Hematopoietic multipotent progenitor cell treated with erythropoietin and hydrocortisone succinate and interleukin-3 and kit ligand, for 4 days (in vitro differentiated cells): ENCODE measurements around the gene VTI1A.

Experiments used
- DNase-seq: peaks from one replicate; pipeline ENCODE4 v3.0.0-alpha.2; 2015

Gene VTI1A

DNA sequence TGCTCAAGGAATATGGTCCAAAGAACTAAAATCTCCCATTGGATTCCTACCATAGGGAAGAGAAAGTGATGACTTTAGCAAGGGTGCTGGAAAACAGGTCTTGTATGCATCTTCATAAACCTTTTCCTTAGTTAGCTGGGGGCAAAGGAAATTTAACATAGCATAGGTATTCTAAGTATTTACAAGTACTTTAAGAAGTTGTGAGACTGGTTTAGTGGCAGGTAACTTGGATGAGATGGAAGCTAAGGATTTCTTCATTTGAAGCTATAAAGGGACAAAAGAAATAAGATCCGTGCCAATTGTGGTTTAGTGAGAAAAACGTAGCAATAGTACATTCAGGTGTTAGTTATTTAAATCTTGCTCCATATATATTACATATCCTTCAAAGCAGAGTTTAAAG lies 319.6 kb downstream of the VTI1A start:
- DNase-seq: no peak

DNA sequence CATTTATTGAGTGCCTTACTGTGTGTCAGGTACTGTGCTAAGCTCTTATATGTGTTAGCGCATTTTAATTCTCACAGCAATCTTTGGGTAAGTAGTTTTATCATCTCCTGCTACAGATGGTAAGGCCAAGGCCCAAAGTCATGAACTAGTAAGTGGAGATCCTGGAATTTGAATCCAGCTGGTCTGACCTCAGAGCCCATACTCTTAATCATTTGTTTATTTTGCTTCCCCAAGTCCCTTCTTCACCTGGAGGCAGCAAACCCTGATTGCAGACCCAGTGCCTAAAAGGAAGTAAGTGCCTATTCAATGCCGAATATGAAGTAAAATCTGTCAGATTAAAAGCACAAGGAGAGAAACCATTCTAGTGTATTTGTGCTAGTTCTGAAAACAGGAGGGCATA lies 320.1 kb downstream of the VTI1A start:
- DNase-seq: no peak

DNA sequence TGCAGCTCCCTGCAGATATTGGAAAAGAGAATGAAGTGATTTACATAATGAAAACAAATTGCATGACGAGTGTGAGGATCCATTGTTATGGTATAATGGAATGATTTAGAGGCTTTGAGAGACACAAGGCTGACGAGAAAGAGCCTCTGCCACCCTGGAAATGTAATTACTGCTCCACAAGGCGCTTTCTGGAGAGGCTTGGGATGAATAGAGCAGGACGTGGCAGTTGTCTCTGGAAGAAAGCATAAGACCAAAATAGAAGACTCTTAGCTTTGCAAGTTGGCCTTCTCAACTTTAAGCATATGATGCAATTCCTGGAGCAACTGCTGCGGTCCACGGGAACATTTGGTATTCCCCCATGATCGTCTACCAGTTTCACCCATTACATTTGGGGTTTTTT lies 321.1 kb downstream of the VTI1A start:
- no peak for DNase-seq

DNA sequence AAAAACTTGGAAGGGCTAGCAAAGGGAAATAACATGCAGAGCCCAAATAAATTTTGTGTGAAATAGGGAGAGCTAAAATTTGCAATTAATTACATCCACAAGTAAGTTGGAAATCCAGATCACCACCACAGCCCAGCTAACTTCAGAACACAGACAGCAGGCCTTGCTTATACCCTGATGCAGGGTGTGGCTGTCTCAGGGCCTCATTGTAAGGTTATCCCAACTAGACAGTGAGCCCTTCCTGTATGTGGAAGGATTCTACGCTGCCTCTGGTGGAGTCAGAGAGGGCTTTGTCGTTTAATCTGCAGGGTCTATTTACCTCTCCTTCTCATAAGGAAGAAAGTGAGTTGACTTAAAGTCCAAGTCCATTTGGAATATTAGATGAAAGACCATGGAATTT lies 322.1 kb downstream of the VTI1A start:
- no peak for DNase-seq

DNA sequence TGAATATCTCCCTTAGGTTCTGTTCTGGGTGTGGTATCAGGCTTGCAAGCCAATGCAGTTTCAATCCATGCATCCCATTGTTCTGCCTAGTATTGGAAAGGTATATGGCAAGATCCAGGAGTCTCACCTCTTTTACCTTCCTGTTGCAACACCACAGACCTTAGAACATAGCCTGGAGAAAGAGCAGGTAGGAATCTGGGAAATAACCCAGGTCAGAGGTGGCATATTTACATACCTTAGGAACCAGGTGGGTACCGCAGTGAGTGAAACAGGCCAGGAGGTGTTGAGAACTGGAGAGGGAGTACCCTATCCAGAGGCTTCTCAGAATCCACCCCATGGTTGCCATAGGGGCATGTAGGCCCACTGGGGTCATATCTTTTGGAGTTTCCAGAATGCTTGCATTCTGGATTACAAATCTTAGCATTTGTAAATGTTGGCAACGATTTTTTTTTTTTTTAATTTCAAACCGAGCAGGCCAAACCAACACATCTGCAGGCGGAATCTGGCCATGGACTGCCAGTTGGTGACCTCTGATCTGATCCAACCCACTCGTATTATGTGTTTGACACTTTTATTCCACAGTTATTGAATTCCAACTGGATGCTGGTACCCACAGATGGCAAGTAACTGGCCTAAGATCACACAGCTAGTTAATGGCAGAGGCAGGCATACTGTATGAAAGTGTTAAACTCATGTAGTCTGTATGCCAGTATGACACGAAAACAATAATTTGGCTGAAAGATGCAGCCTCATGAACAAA lies 322.8 kb downstream of the VTI1A start:
- no peak for DNase-seq

- no peak for DNase-seq
Observed at GRCh38 chr10:112771733-112772132, 324.7 kb downstream of the VTI1A start.

GRCh38 chr10:112773783-112774182 lies 326.8 kb downstream of the VTI1A start:
- no peak for DNase-seq

- no peak for DNase-seq
Observed at GRCh38 chr10:112774210-112774609, 327.2 kb downstream of the VTI1A start.

DNA sequence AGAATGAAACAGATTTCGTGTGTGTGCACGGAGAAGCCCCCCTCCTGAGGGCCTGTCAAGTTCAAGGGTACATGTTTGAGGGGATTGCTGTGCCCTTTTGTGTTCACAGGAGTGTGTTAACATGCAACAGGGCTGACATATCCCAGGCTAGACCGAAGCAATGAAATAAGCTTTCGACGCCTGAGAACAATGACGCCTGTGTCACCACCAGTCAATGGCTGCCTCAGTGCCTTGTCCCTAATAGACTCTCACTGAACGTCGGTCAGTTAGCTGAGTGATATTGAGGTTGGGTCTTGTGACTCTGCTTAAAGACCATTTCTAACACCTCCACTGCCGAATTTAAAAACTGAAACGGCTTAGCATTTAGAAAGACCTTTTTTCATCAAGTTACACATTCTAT lies 327.8 kb downstream of the VTI1A start:
- DNase-seq: no peak

DNA sequence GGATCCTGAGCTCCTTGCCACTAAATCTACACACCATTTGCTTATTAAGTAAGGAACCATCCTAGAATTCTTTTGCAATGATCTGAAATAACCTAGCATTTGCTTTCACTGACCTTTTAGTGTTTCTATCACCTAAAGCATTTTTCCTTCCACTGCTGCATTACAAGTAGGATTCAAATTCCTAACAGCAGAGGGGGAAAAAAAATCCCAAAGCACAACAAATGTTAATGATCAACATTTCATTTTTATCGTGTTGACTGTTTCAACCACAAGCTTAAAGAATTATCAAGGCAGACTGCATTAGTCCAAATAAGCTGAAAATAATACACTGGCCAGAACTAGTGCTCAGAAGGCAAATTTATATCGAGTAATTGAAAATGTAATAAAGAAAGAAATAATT lies 328.4 kb downstream of the VTI1A start:
- no peak for DNase-seq

DNA sequence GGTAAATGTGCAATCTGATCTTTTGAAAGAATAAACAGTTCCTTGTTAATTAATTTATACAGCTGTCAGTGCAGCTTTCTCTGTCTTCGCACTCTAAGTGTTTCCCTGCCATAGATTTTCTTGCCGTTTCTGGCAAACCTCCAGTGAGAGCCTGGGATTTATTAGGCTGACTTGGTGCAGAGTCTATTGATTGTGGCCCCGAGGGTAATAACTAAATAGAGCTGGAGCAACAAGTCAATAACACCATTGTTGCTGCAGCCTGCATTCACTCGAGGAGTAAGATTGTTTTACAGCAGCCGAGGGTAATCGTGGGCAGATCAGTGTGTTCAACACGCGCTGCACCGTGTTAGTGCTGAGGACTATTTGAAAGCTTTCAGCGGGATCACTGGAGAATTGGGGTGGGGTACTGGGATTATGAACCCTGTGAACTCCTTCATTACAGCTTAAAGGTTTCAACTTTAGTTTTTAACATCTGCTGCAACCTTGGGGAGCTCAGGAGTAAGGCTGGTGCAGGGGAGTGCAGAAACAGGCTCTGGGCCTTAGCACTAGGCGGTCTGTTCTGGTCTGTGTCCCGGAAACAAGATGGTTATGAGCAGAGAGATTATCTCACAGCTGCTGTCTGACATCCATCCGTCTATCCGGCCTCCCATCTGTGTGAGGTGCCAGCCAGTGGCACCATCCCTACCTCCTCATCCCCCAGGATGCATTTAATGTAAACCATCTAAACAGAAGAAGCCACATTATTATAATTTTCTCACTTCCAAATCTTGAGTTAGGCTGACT lies 329.1 kb downstream of the VTI1A start:
- no peak for DNase-seq

DNA sequence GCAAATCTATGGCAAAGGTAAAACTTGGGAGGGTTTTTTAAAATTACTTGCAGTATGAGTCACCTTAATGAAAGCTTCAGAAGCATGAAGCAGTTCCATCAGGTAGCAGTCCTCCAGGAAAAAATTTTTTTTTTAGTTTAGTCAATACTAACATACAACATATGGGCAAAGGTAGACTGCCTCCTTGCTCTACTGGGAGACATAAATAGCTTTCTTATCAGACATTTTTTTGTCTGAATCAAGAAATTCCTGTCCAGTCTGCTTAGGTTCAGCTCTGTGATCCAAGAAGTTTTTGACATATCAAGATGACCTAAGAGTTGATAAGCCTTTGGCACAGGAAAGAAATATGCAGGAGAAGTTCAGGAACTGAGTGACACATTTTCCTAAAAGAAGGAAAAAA lies 331.6 kb downstream of the VTI1A start:
- no peak for DNase-seq

GRCh38 chr10:112779025-112779770 lies 332.2 kb downstream of the VTI1A start:
- DNase-seq: peak; percentile 5

DNA sequence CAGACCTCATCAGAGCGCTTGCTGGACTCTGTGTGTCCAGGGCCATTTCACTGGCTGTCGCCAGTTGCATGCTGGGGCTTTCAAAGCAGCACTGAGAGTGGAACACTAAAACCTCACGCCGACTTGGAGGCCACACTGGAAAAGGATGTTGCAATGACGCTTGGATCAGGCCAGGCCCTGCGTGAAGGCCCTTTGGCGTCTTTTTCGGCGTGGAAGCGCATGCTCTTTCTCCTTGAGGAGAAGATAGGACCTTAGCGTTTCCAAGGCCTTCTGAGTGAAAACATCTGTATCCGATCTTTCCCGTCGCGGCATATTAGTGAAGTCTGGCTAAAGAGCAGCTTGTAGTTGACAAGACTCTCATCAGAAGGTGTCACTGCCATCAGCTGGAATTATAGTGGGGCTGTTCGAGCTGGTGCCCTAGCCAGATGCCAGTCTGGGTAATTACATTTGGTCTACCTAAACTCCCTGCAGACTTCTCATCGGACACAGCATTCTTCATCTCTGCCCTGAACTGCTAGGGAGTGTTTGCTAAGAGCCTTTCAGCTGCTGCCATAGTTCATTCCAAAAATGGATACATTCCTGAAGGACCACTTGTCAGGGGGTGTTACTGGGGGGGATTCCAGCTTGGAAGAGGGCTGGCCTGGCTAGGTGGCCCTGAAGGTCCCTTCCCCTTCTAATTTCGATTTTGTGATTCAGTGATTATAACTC lies 335.3 kb downstream of the VTI1A start:
- no peak for DNase-seq

DNA sequence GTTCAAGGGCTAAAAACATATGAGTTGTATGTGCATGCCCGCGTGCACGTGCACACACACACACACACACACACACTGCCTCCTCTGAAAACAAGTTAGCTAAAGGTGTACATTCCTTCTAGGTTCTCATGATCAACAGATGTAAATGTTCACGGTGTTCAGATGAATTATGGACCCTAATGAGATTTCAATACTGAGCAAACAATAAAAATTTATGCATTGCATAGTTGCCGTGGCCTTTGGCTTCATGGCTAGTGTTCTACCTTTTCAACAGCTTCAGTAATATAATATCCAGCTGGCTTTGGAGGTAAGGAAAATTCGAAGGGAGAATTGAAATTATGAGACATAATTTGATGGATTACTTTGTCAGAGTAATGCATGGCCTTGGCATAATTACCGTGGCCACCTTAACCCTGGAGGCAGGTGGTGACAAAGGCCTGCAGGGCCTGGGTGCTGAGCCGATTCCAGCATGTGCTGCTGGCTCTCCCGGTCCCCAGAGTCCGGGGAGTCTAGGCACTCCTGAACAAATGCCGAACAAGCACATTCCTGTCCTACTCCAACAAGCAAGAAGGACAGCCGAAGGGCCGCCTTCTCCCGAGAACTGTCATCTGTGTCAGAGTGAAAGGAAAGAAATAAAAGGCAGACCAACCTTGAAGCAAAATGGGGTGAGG lies 336.5 kb downstream of the VTI1A start:
- no peak for DNase-seq

DNA sequence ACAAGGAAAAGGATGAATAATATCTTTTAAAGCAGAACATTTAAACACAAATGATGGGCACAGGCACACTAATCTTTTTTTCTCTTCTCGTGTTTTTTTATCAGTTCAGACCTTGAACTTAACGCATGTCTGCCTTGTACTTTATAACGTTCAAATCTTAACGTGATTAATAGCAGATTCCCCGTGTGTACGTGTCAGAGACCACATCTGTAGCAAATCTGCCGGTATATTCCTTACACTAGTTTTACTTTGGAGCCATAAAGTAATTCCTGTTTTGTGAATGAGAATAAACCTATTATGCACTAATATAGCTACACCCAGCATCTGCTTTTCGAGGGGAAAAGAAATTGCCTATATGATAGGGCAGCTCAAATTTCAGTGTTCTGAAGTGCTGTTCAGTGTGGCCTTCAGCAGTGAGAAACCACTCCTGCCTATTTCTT lies 337.0 kb downstream of the VTI1A start:
- DNase-seq: no peak

- DNase-seq: no peak
Observed at GRCh38 chr10:112785089-112785488, 338.1 kb downstream of the VTI1A start.

GRCh38 chr10:112789248-112789647 lies 342.2 kb downstream of the VTI1A start:
- no peak for DNase-seq

GRCh38 chr10:112790030-112790429 lies 343.0 kb downstream of the VTI1A start:
- DNase-seq: no peak

GRCh38 chr10:112790921-112791320 lies 343.9 kb downstream of the VTI1A start:
- no peak for DNase-seq

DNA sequence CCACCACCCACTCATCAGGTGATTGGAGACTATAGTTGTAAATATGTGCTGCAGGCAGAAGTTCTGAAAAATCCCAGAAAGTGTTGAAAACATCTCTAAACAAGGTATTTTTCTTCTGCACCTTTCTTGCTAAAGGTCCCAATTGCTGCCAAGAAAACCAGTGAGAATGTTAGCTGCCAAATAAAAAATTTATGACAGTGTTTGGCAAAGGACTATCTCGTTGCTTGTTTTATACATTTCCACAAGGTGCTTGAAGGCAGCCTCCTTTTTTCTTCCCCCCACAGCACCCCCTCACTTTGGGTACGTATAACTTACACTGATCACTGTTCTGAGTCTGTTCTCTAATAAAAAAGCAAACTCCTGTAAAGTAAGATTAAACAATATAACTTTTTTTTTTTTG lies 344.4 kb downstream of the VTI1A start:
- DNase-seq: no peak

GRCh38 chr10:112792487-112793201 lies 345.6 kb downstream of the VTI1A start:
- DNase-seq: no peak
